Panc1 (cell line): ENCODE data around the gene SPATA46. TPM values are rescaled to one million over a fixed set of nuclear protein-coding genes. Genes with fewer than 3 reads are reported as not detected.

Experiments
- ATAC-seq: fragments of 200-7000 bp; cut with Tn5 transposase; 2 replicates; pipeline ENCODE4 v1.9.1; 2020; ENCODE audit warnings: mild to moderate bottlenecking, moderate library complexity
- BruUV-seq: library from RNA; stranded (reverse); fragments of 400-500 nt; replicated peaks from 2 replicates; lab custom pipeline; 2021; lab: Mats Ljungman, UMichigan
- CTCF ChIA-PET: fragments of 300-600 bp; sonication (Branson Sonifier 250); formaldehyde crosslinking; loops from one replicate; lab custom pipeline; 2022; ENCODE audit warnings: antibody characterized with exemption; lab: Charles Lee
- POLR2A ChIA-PET: fragments of 300-600 bp; sonication (Branson Sonifier 250); formaldehyde crosslinking; loops from one replicate; lab custom pipeline; 2022; ENCODE audit warnings: antibody characterized with exemption; lab: Charles Lee
- DNase-seq: peaks from one replicate; pipeline ENCODE4 v3.0.0-alpha.2; 2010; ENCODE audit warnings: low read depth, low spot score
- H3K27ac ChIP-seq: 2 replicates; pipeline ENCODE4 v1.5.1; 2011; ENCODE audit warnings: mild to moderate bottlenecking, low read length, inconsistent platforms
- H3K27me3 ChIP-seq: fragments of 200-500 bp; sonication (Bioruptor generic); 2 replicates; pipeline ENCODE4 v1.6.0; 2014; ENCODE audit warnings: low read length, inconsistent platforms; ENCODE audit not compliant: control insufficient read depth, insufficient read depth
- H3K36me3 ChIP-seq: fragments of 200-500 bp; sonication (Bioruptor generic); 2 replicates; pipeline ENCODE4 v1.5.1; 2014; ENCODE audit warnings: inconsistent platforms, mild to moderate bottlenecking, low read length, moderate library complexity; ENCODE audit not compliant: control insufficient read depth, insufficient read depth
- H3K4me1 ChIP-seq: 2 replicates; pipeline ENCODE4 v1.5.1; 2011; ENCODE audit warnings: inconsistent platforms, mild to moderate bottlenecking, low read length, moderate library complexity; ENCODE audit not compliant: control insufficient read depth, insufficient read depth
- H3K4me3 ChIP-seq, 2 experiments: 2 replicates each; pipeline ENCODE4 v1.5.1; 2011 to 2012; ENCODE audit warnings: low read depth in 2 of 2, low read length in 2 of 2, mild to moderate bottlenecking in 2 of 2, inconsistent platforms in 1 of 2, moderate library complexity in 1 of 2
- H3K9me3 ChIP-seq: fragments of 200-500 bp; sonication (Bioruptor generic); 2 replicates; pipeline ENCODE4 v1.5.1; 2014; ENCODE audit warnings: low read depth, mild to moderate bottlenecking, inconsistent platforms, low read length, moderate library complexity; ENCODE audit not compliant: control insufficient read depth, insufficient read depth
- CTCF ChIP-seq: fragments of 450-650 bp; IDR thresholded peaks from 2 replicates; pipeline ENCODE4 v1.5.1; 2017; ENCODE audit warnings: mild to moderate bottlenecking
- POLR2AphosphoS5 ChIP-seq: IDR thresholded peaks from 2 replicates; pipeline ENCODE4 v1.6.1; 2012; ENCODE audit warnings: mild to moderate bottlenecking, low read depth, low read length, moderate library complexity
- REST ChIP-seq, 2 experiments: IDR thresholded peaks; 2 replicates each; pipeline ENCODE4 v1.6.1; 2011 to 2012; ENCODE audit warnings: low read depth in 2 of 2, control low read depth in 1 of 2, low read length in 1 of 2, mild to moderate bottlenecking in 1 of 2, moderate library complexity in 1 of 2; ENCODE audit not compliant: insufficient read depth in 1 of 2
- SIN3A ChIP-seq: IDR thresholded peaks from 2 replicates; pipeline ENCODE4 v1.6.1; 2012; ENCODE audit warnings: low read depth, mild to moderate bottlenecking, low read length, moderate library complexity, borderline replicate concordance; ENCODE audit not compliant: insufficient read depth
- TCF7L2 ChIP-seq: IDR thresholded peaks from 2 replicates; pipeline ENCODE4 v1.6.1; 2011; ENCODE audit warnings: mild to moderate bottlenecking, low read depth, low read length, inconsistent platforms
- in situ Hi-C: cut with HindIII; loops from 2 replicates; pipeline ENCODE4 v1.10.0; 2016; ENCODE audit warnings: low sequenced_read_pairs, low pct_unique_long_range_greater_than_20kb
- intact Hi-C: fragments of 100-400 bp; cut with micrococcal nuclease; formaldehyde crosslinking; loops from one replicate; pipeline ENCODE4 v1.10.0; 2022; ENCODE audit not compliant: unreplicated experiment
- total RNA-seq: library from RNA; stranded (reverse); gene quantifications from one replicate; pipeline ENCODE4 v1.2.1, GENCODE V29; 2021; ENCODE audit not compliant: unreplicated experiment

SPATA46 gene
- total RNA-seq, 1 experiment from 2014 or later, result not detected

- Histone ChIP-seq H3K9me3 (no peaks in the 10 kb centered on the region), H3K27ac (no peak overlapping the region), H3K36me3 (no peaks in the 10 kb centered on the region), H3K4me1 (peaks cover 8% of the 10 kb centered on the region), H3K4me3 (no peak overlapping the region), H3K27me3 (no peaks in the 10 kb centered on the region)
- in situ Hi-C loops (no loop called here), intact Hi-C loops (no loop called here)
- TF ChIP-seq CTCF (no peak), SIN3A (no peak), TCF7L2 (no peak), REST (IDR thresholded peaks at IDR 0.05; ENCODE audit: insufficient read depth in 1 of 2, low read depth in 2 of 2, low read length in 1 of 2) (no peak), POLR2AphosphoS5 (no peak)
- ChIA-PET POLR2A (no interaction called here), CTCF (no interaction called here)
- ATAC-seq (no peak), DNase-seq (no peak)
- BruUV-seq, result TSS peak; percentile 42
Observed at GRCh38 chr1:162384601-162385279, 8.1 kb upstream of the SPATA46 start.

- intact Hi-C loops (no loop called here), in situ Hi-C loops (no loop called here)
- H3K36me3 ChIP-seq, result no peaks in the 10 kb centered on the region
- no peak overlapping the region for H3K4me3 ChIP-seq
- ChIA-PET CTCF (no interaction called here), POLR2A (no interaction called here)
- H3K4me1 ChIP-seq, result peaks cover 5% of the 10 kb centered on the region
- no peaks in the 10 kb centered on the region for H3K9me3 ChIP-seq
- DNase-seq, result no peak
- no peak overlapping the region for H3K27ac ChIP-seq
- H3K27me3 ChIP-seq, result no peaks in the 10 kb centered on the region
- no peak for ATAC-seq
- no TSS peak for BruUV-seq
- no peak for TF ChIP-seq CTCF
- no peak for TF ChIP-seq REST (IDR thresholded peaks at IDR 0.05; ENCODE audit: insufficient read depth in 1 of 2, low read depth in 2 of 2, low read length in 1 of 2)
Observed at GRCh38 chr1:162384116-162384515, 7.5 kb upstream of the SPATA46 start.
